Activated naive CD4-positive, alpha-beta T cell treated with anti-CD3 and anti-CD28 coated beads, Interleukin-2, amount 50 U/mL, for 72 hours (primary cell): ENCODE measurements around the gene C2CD2. TPM values are rescaled to one million over a fixed set of nuclear protein-coding genes. Genes with fewer than 3 reads are reported as not detected.

Experiments used
- ATAC-seq, 2 donors: fragments of 150-1000 bp; cut with Tn5 transposase; 2 replicates each; pipeline ENCODE4 v1.10.0; 2021; ENCODE audit warnings: mild to moderate bottlenecking in 2 of 2, moderate library complexity in 2 of 2
- DNase-seq, 2 donors: peaks; one replicate each; pipeline ENCODE4 v3.0.0; 2021 to 2022; ENCODE audit warnings: low spot score in 2 of 2
- H3K27ac Mint-ChIP-seq, 2 donors: one replicate each; pipeline ENCODE4 v1.8.0; 2022; ENCODE audit warnings: mild to moderate bottlenecking in 2 of 2, mixed read lengths in 2 of 2
- H3K36me3 Mint-ChIP-seq, 2 donors: one replicate each; pipeline ENCODE4 v1.8.0; 2022; ENCODE audit warnings: mixed read lengths in 2 of 2
- H3K9me3 Mint-ChIP-seq, 2 donors: one replicate each; pipeline ENCODE4 v1.8.0; 2022; ENCODE audit warnings: mixed read lengths in 2 of 2
- total RNA-seq, 2 donors: library from RNA; stranded (reverse); gene quantifications; one replicate each; pipeline ENCODE4 v1.2.3, GENCODE V29; 2022

The C2CD2 gene
- total RNA-seq, 2 donors from 2014 or later: 15.8 to 24.7 TPM

- no peak for DNase-seq
- peaks cover 0 to 8% of the 10 kb centered on the region in 2 donors for H3K36me3 Mint-ChIP-seq
- H3K27ac Mint-ChIP-seq: peak overlapping the region in 1 of 2 donors; percentile 29
- no peaks in the 10 kb centered on the region for H3K9me3 Mint-ChIP-seq
- no peak for ATAC-seq
Measured at GRCh38 chr21:41861987-41862386, 91.8 kb downstream of the C2CD2 start.

GRCh38 chr21:41861255-41861654 lies 92.6 kb downstream of the C2CD2 start:
- Mint-ChIP-seq H3K36me3 (peaks cover 5 to 16% of the 10 kb centered on the region in 2 donors), H3K9me3 (no peaks in the 10 kb centered on the region), H3K27ac (no peak overlapping the region)
- DNase-seq (no peak), ATAC-seq (no peak)

DNA sequence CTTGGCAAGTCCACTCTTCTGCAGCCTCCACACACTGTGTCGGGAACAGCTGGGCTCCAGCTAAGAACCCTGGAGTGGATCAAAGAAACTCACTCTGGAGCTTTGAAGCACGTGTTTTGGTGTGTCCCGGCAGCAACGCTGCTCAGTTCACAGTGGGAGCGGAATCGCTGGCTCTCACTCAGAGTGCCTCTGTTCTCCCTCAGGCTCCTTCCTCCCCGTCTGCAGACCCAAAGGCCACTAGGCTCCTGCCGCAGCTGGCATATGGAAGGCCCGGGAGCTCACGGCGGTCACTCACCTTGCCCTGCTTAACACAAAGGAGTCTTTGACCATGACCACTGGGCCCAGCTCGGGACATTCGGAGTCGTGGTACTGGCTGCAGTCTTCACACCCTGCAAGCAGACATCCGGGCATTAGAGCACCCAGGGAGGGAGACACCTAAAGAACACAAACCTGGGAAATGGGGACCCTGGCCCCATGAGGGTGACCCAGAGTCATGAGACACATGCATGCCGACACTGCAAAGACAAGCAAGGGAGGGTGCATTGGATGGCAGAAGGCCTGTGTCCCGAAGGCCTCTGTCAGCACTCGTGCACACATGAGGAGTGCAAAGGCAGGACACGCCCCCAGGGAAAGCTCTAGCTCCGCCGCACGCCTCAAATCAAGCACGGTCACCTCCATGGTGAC lies 94.4 kb downstream of the C2CD2 start:
- no peak overlapping the region for H3K27ac Mint-ChIP-seq
- H3K36me3 Mint-ChIP-seq: peaks cover 6 to 21% of the 10 kb centered on the region in 2 donors
- no peak for DNase-seq
- no peaks in the 10 kb centered on the region for H3K9me3 Mint-ChIP-seq
- ATAC-seq: no peak

- H3K36me3 Mint-ChIP-seq: peaks cover 6 to 24% of the 10 kb centered on the region in 2 donors
- H3K27ac Mint-ChIP-seq: no peak overlapping the region
- no peak for ATAC-seq
- DNase-seq: no peak
- H3K9me3 Mint-ChIP-seq: no peaks in the 10 kb centered on the region
Measured at GRCh38 chr21:41858466-41859296, 95.1 kb downstream of the C2CD2 start.

GRCh38 chr21:41857771-41858300 lies 96.0 kb downstream of the C2CD2 start:
- Mint-ChIP-seq H3K9me3 (no peaks in the 10 kb centered on the region), H3K36me3 (peaks cover 6 to 24% of the 10 kb centered on the region in 2 donors), H3K27ac (no peak overlapping the region)
- ATAC-seq (no peak), DNase-seq (no peak)

GRCh38 chr21:41856572-41856971 lies 97.2 kb downstream of the C2CD2 start:
- H3K36me3 Mint-ChIP-seq: peaks cover 6 to 24% of the 10 kb centered on the region in 2 donors
- H3K27ac Mint-ChIP-seq: peak overlapping the region in 1 of 2 donors; percentile 84
- no peak for ATAC-seq
- no peaks in the 10 kb centered on the region for H3K9me3 Mint-ChIP-seq
- DNase-seq: no peak

- no peak for ATAC-seq
Measured at GRCh38 chr21:41854426-41854995, 99.3 kb downstream of the C2CD2 start.

GRCh38 chr21:41852929-41853320 lies 100.9 kb downstream of the C2CD2 start:
- ATAC-seq (no peak), DNase-seq (no peak)
- Mint-ChIP-seq H3K36me3 (peaks cover 6 to 27% of the 10 kb centered on the region in 2 donors), H3K9me3 (no peaks in the 10 kb centered on the region), H3K27ac (no peak overlapping the region)

More at GRCh38 chr21:41854426-41854995, 99.3 kb downstream of the C2CD2 start:
- peaks cover 6 to 28% of the 10 kb centered on the region in 2 donors for H3K36me3 Mint-ChIP-seq
- DNase-seq: no peak
- peak overlapping the region in 1 of 2 donors; percentile 74 for H3K27ac Mint-ChIP-seq
- no peaks in the 10 kb centered on the region for H3K9me3 Mint-ChIP-seq

- Mint-ChIP-seq H3K9me3 (no peaks in the 10 kb centered on the region), H3K36me3 (peaks cover 6 to 23% of the 10 kb centered on the region in 2 donors), H3K27ac (no peak overlapping the region)
- DNase-seq (no peak), ATAC-seq (no peak)
Measured at GRCh38 chr21:41852151-41852928, 101.5 kb downstream of the C2CD2 start.

GRCh38 chr21:41851090-41851790 lies 102.6 kb downstream of the C2CD2 start:
- peaks cover 1 to 17% of the 10 kb centered on the region in 2 donors for H3K36me3 Mint-ChIP-seq
- H3K9me3 Mint-ChIP-seq: no peaks in the 10 kb centered on the region

DNA sequence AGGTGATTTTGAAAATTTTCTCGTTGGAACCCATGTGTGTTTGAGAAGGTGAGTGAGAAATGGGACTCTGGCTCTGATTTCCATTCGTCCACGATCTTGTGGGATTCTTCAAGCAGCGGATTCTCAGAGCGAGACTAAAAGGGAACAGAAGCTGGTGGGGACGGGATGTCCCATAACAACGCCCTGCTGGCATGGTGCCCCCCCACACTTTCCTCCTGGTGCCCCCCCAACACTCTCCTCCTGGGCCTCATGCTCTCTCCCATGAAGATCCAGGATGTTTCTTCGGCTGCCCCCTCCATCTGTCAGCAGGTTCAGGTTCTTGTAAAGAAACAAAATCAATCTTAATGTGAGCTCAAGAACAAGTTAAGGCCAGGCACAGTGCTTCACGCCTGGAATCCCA lies 103.7 kb downstream of the C2CD2 start:
- no peak overlapping the region for H3K27ac Mint-ChIP-seq
- no peak for ATAC-seq

More at GRCh38 chr21:41851090-41851790, 102.6 kb downstream of the C2CD2 start:
- no peak for ATAC-seq
- DNase-seq: no peak
- H3K27ac Mint-ChIP-seq: peak overlapping the region in 1 of 2 donors; percentile 32

GRCh38 chr21:41848958-41849580 lies 104.7 kb downstream of the C2CD2 start:
- no peaks in the 10 kb centered on the region for H3K9me3 Mint-ChIP-seq
- no peak overlapping the region for H3K27ac Mint-ChIP-seq
- ATAC-seq (no peak), DNase-seq (no peak)
- H3K36me3 Mint-ChIP-seq: peaks cover 0 to 13% of the 10 kb centered on the region in 2 donors

More for the DNA sequence above, 103.7 kb downstream of the C2CD2 start:
- no peaks in the 10 kb centered on the region for H3K9me3 Mint-ChIP-seq
- peaks cover 0 to 19% of the 10 kb centered on the region in 2 donors for H3K36me3 Mint-ChIP-seq
- DNase-seq: no peak

GRCh38 chr21:41848533-41848932 lies 105.3 kb downstream of the C2CD2 start:
- ATAC-seq (no peak), DNase-seq (no peak)
- Mint-ChIP-seq H3K27ac (peak overlapping the region in 1 of 2 donors; percentile 44), H3K36me3 (peaks cover under 1 to 18% of the 10 kb centered on the region in 2 donors), H3K9me3 (no peaks in the 10 kb centered on the region)

GRCh38 chr21:41847066-41847804 lies 106.6 kb downstream of the C2CD2 start:
- Mint-ChIP-seq H3K36me3 (peaks cover 7 to 27% of the 10 kb centered on the region in 2 donors), H3K27ac (no peak overlapping the region), H3K9me3 (no peaks in the 10 kb centered on the region)
- DNase-seq: no peak
- no peak for ATAC-seq

DNA sequence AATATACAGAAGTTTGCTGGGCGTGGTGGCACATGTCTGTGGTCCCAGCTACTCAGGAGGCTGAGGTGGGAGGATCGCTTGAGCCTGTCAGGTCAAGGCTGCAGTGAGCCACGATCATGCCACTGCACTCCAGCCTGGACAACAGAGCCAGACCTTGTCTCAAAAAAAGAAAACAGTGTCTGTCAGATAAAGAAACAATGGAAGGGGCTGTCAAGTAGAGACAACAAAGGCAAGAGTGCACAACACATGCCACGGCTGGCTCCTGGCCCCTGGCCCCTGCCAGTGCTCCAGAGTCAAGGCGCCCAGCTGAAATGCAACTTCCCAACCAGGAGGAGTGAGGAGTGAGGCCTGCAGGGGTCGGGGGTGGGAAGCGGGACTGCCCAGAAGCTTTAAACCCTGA lies 107.3 kb downstream of the C2CD2 start:
- Mint-ChIP-seq H3K27ac (peak overlapping the region in 1 of 2 donors; percentile 50), H3K36me3 (peaks cover 8 to 30% of the 10 kb centered on the region in 2 donors), H3K9me3 (no peaks in the 10 kb centered on the region)
- ATAC-seq (no peak), DNase-seq (no peak)
